Cardiac fibroblast (primary cell): Measurements from ENCODE around the gene LORICRIN.
A peak's percentile ranks its signal among the peaks of the same experiment; 100 is the strongest.
"Not testable (repeated sequence)": the region's sequence is repeated elsewhere in the genome, so short reads cannot be mapped to it uniquely, and the experiment has no call there.

Experiments
- DNase-seq, 2 donors: peaks; one replicate each; pipeline versions ENCODE4 v3.0.0 to v3.0.0-alpha.2; 2010; ENCODE audit warnings: low read depth in 2 of 2
- H3K4me3 ChIP-seq, 2 donors: replicated peaks in 1 of 2; 1 replicate in 1 of 2; 2 replicates in 1 of 2; pipeline ENCODE4 v1.5.1; 2011; ENCODE audit warnings: low read depth in 2 of 2, low read length in 2 of 2, mild to moderate bottlenecking in 2 of 2, moderate library complexity in 1 of 2
- TF ChIP-seq, protein P1 (sequence below): IDR thresholded peaks from one replicate; pipeline ENCODE4 v1.5.1; 2011; ENCODE audit warnings: low read depth, mild to moderate bottlenecking, low read length, inconsistent platforms

The LORICRIN gene

DNA sequence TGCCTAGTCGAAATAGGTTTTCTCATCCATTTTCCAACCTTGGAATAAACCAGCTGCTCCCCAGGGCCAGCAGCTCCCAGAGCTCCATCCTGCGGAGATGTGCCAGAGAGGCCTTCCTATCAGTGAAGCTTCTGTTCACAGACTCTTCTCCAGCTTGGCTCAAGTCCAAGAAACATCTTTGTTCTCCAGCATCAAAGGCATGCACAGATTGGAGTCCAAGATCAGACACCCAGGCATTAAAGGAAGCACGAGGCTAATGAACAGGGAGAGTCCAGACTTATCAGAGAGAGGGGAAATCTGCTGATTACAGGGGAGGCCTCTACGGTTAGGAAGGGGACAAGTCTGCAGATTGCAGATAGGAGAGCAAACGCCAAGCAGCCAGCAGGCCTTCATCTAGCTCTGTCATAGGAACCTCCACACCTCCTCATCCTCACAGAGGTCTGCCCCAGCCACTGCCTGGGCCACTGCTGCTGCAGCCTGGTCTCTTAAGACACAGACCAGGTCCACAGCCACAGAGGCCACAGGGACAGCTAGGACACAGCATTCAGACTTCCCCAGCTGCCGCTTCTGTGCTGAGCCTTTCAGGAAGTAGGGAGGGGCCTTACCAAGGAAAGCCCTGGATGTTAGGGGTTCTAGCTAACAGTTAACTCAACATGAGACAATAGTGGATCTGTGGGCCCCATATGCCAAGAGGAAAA is 38.7 kb upstream of the LORICRIN start:
- no peak overlapping the region for H3K4me3 ChIP-seq
- TF ChIP-seq, protein P1, sequence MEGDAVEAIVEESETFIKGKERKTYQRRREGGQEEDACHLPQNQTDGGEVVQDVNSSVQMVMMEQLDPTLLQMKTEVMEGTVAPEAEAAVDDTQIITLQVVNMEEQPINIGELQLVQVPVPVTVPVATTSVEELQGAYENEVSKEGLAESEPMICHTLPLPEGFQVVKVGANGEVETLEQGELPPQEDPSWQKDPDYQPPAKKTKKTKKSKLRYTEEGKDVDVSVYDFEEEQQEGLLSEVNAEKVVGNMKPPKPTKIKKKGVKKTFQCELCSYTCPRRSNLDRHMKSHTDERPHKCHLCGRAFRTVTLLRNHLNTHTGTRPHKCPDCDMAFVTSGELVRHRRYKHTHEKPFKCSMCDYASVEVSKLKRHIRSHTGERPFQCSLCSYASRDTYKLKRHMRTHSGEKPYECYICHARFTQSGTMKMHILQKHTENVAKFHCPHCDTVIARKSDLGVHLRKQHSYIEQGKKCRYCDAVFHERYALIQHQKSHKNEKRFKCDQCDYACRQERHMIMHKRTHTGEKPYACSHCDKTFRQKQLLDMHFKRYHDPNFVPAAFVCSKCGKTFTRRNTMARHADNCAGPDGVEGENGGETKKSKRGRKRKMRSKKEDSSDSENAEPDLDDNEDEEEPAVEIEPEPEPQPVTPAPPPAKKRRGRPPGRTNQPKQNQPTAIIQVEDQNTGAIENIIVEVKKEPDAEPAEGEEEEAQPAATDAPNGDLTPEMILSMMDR: no peak
- no peak for DNase-seq

GRCh38 chr1:153223040-153223891 is 36.2 kb upstream of the LORICRIN start:
- TF ChIP-seq, protein P1: peak; percentile 66
- DNase-seq: peak; percentile 57 to 61
- not testable (repeated sequence) for H3K4me3 ChIP-seq

- H3K4me3 ChIP-seq: no peak overlapping the region
- TF ChIP-seq, protein P1: no peak
- DNase-seq: no peak
These were observed 31.7 kb upstream of the LORICRIN start for GRCh38 chr1:153227810-153228209.

- H3K4me3 ChIP-seq: no peak overlapping the region
- TF ChIP-seq, protein P1: no peak
- DNase-seq: no peak
These were observed 31.0 kb upstream of the LORICRIN start for GRCh38 chr1:153228491-153228890.

DNA sequence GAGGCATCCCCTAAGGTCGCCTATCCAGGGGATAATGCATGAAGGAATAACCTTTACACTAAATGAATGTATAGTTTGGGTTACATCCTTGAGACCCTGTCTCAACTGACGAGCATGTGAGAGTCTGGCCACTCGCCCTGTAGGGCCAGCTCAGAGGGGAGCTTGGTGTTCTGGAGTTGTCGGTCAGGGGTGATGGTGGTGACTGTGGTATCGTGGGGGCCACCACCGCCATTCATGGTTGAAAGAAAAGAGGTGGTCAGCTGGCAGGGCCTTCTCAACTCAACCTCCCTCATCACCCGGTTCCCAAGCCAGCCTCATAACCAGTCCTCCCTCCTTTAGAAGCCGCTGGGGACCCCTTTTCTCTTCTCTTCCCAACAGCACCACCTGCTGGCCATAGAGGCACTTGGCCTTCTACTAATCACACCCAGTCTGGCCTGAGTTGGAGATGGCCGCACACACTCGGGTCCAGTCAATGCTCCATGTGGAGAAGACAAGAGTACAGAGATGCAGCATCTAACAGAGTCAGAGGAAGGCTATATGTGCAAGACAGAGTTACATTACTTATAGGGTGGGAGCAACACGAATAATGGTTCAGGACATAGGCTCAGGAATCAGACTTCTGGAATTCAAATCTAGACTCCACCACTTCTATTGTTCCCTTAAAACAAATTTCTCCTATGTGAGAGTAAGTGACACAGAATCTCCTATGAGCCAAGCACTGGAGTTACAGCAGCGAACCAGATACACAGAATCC is 30.2 kb upstream of the LORICRIN start:
- TF ChIP-seq, protein P1: peak; percentile 41
- not testable (repeated sequence) for H3K4me3 ChIP-seq
- peak; percentile 2 for DNase-seq

- TF ChIP-seq, protein P1: no peak
- H3K4me3 ChIP-seq: no peak overlapping the region
- DNase-seq: no peak
These were observed 28.1 kb upstream of the LORICRIN start for GRCh38 chr1:153231363-153231762.
